H1 (cell line): ENCODE data around the gene AFF2. TPM values are rescaled to one million over a fixed set of nuclear protein-coding genes. Genes with fewer than 3 reads are reported as not detected.

Experiments used
- CTCF ChIA-PET: fragments of 300-600 bp; sonication (Branson Sonifier 250); formaldehyde crosslinking; loops from one replicate; lab custom pipeline; 2021; ENCODE audit not compliant: partially characterized antibody; lab: Charles Lee
- POLR2A ChIA-PET: fragments of 300-600 bp; sonication (Branson Sonifier 250); formaldehyde crosslinking; loops from one replicate; lab custom pipeline; 2021; ENCODE audit warnings: inconsistent platforms; ENCODE audit not compliant: partially characterized antibody; lab: Charles Lee
- DNase-seq, 2 experiments: peaks; one replicate each; pipeline versions ENCODE4 v3.0.0 to v3.0.0-alpha.2; 2010 to 2022; ENCODE audit warnings: low spot score in 2 of 2, low read depth in 1 of 2, mixed read lengths in 1 of 2
- FAIRE-seq: peaks from 2 replicates; lab custom pipeline; 2011; peaks lifted over from hg19 to GRCh38; lab: Jason Lieb, UNC
- H2AFZ ChIP-seq: 2 replicates; pipeline ENCODE4 v1.8.1; 2012; ENCODE audit warnings: low read length, inconsistent platforms
- H2AK5ac ChIP-seq: 2 replicates; pipeline ENCODE4 v1.6.1; 2013; ENCODE audit warnings: low read depth, low read length
- H2BK120ac ChIP-seq: replicated peaks from 2 replicates; pipeline ENCODE3; 2013; ENCODE audit warnings: low read depth, low read length, inconsistent platforms
- H2BK12ac ChIP-seq: 2 replicates; pipeline ENCODE4 v1.6.1; 2013; ENCODE audit warnings: low read depth, low read length
- H2BK15ac ChIP-seq: 2 replicates; pipeline ENCODE4 v1.6.1; 2013; ENCODE audit warnings: low read length
- H2BK20ac ChIP-seq: 2 replicates; pipeline ENCODE4 v1.6.1; 2013; ENCODE audit warnings: low read length
- H2BK5ac ChIP-seq: 2 replicates; pipeline ENCODE4 v1.6.1; 2013; ENCODE audit warnings: low read depth, low read length
- H3K14ac ChIP-seq: 2 replicates; pipeline ENCODE4 v1.6.1; 2013; ENCODE audit warnings: inconsistent platforms; ENCODE audit not compliant: insufficient read length
- H3K18ac ChIP-seq: 2 replicates; pipeline ENCODE4 v1.6.1; 2013; ENCODE audit warnings: low read length; ENCODE audit errors: extremely low read depth
- H3K23ac ChIP-seq: 2 replicates; pipeline ENCODE4 v1.6.1; 2013; ENCODE audit warnings: inconsistent platforms; ENCODE audit not compliant: insufficient read length
- H3K23me2 ChIP-seq: 2 replicates; pipeline ENCODE4 v1.6.1; 2013; ENCODE audit warnings: low read depth, low read length
- H3K27ac ChIP-seq: 2 replicates; pipeline ENCODE4 v1.6.1; 2011; ENCODE audit warnings: low read depth, low read length, inconsistent platforms
- H3K27me3 ChIP-seq, 4 experiments: replicated peaks in 1 of 4; 1 replicate in 1 of 4; 2 replicates in 3 of 4; pipeline versions ENCODE4 v1.6.1 to v1.8.1; 2011 to 2013; ENCODE audit warnings: low read length in 3 of 4, mild to moderate bottlenecking in 3 of 4, inconsistent platforms in 2 of 4, mixed read lengths in 2 of 4, moderate library complexity in 1 of 4; ENCODE audit not compliant: control insufficient read depth in 3 of 4, insufficient read depth in 3 of 4; ENCODE audit errors: extremely low read depth in 1 of 4
- H3K36me3 ChIP-seq, 4 experiments: 2 replicates each; pipeline versions ENCODE4 v1.6.1 to v1.8.1; 2011 to 2013; ENCODE audit warnings: mild to moderate bottlenecking in 4 of 4, low read length in 3 of 4, moderate library complexity in 2 of 4, control low read depth in 1 of 4, inconsistent platforms in 1 of 4; ENCODE audit not compliant: insufficient read depth in 4 of 4, control insufficient read depth in 2 of 4
- H3K4ac ChIP-seq: replicated peaks from 2 replicates; pipeline ENCODE3; 2013; ENCODE audit warnings: low read length, low read depth, mixed read lengths, inconsistent platforms; ENCODE audit not compliant: insufficient read length
- H3K4me1 ChIP-seq, 4 experiments: replicated peaks in 1 of 4; 1 replicate in 1 of 4; 2 replicates in 3 of 4; pipeline versions ENCODE4 v1.6.1 to v1.8.1; 2011 to 2013; ENCODE audit warnings: low read length in 3 of 4, inconsistent platforms in 2 of 4, mixed read lengths in 1 of 4; ENCODE audit not compliant: insufficient read depth in 4 of 4, control insufficient read depth in 3 of 4
- H3K4me2 ChIP-seq, 2 experiments: 2 replicates each; pipeline versions ENCODE4 v1.6.1 to v1.8.1; 2011 to 2013; ENCODE audit warnings: low read depth in 2 of 2, low read length in 2 of 2, control low read depth in 1 of 2, inconsistent platforms in 1 of 2, mild to moderate bottlenecking in 1 of 2; ENCODE audit not compliant: insufficient read depth in 1 of 2
- H3K4me3 ChIP-seq, 4 experiments: fragments of 200-600, 300-600 bp in 1 of 4; sonication (generic), shearing (Covaris generic), sonication (Bioruptor Twin) in 1 of 4; 2 replicates each; pipeline versions ENCODE4 v1.5.1 to v1.8.1; 2011 to 2016; ENCODE audit warnings: low read length in 4 of 4, low read depth in 3 of 4, control low read depth in 2 of 4, inconsistent platforms in 2 of 4, mild to moderate bottlenecking in 2 of 4, mixed read lengths in 1 of 4, moderate library complexity in 1 of 4; ENCODE audit not compliant: insufficient read depth in 2 of 4; ENCODE audit errors: extremely low read depth in 1 of 4
- H3K56ac ChIP-seq: replicated peaks from 2 replicates; pipeline ENCODE3; 2013; ENCODE audit warnings: low read depth, mild to moderate bottlenecking, mixed read lengths, low read length, inconsistent platforms; ENCODE audit not compliant: insufficient read length
- H3K79me1 ChIP-seq: 2 replicates; pipeline ENCODE4 v1.6.1; 2013; ENCODE audit warnings: low read depth, low read length, control low read depth
- H3K79me2 ChIP-seq, 2 experiments: 2 replicates each; pipeline versions ENCODE4 v1.6.1 to v1.8.1; 2012 to 2013; ENCODE audit warnings: low read length in 2 of 2, mild to moderate bottlenecking in 2 of 2, inconsistent platforms in 1 of 2; ENCODE audit not compliant: insufficient read depth in 2 of 2, control insufficient read depth in 1 of 2
- H3K9ac ChIP-seq, 4 experiments: replicated peaks in 1 of 4; 1 replicate in 1 of 4; 2 replicates in 3 of 4; pipeline versions ENCODE4 v1.6.1 to v1.8.1; 2011 to 2013; ENCODE audit warnings: low read depth in 3 of 4, low read length in 3 of 4, control low read depth in 2 of 4, mild to moderate bottlenecking in 2 of 4, moderate library complexity in 2 of 4, inconsistent platforms in 1 of 4; ENCODE audit errors: extremely low read depth in 1 of 4
- H3K9me3 ChIP-seq, 2 experiments: 2 replicates each; pipeline versions ENCODE4 v1.6.1 to v1.8.1; 2012 to 2013; ENCODE audit warnings: mild to moderate bottlenecking in 2 of 2, moderate library complexity in 2 of 2, control low read depth in 1 of 2, inconsistent platforms in 1 of 2, low read depth in 1 of 2, low read length in 1 of 2, mixed read lengths in 1 of 2; ENCODE audit not compliant: insufficient read depth in 2 of 2
- H4K20me1 ChIP-seq, 2 experiments: replicated peaks in 1 of 2; 2 replicates each; pipeline versions ENCODE3 to v1.8.1; 2011 to 2013; ENCODE audit warnings: inconsistent platforms in 2 of 2, low read length in 2 of 2, mild to moderate bottlenecking in 1 of 2; ENCODE audit not compliant: insufficient read depth in 2 of 2, control insufficient read depth in 1 of 2
- H4K5ac ChIP-seq: 2 replicates; pipeline ENCODE4 v1.6.1; 2013; ENCODE audit warnings: low read length, low read depth, mixed read lengths, inconsistent platforms; ENCODE audit not compliant: insufficient read length
- H4K8ac ChIP-seq: 2 replicates; pipeline ENCODE4 v1.8.0; 2013; ENCODE audit warnings: mild to moderate bottlenecking, moderate library complexity, low read length, inconsistent platforms; ENCODE audit not compliant: insufficient read depth; ENCODE audit errors: extremely low read depth
- H4K91ac ChIP-seq: replicated peaks from 2 replicates; pipeline ENCODE3; 2013; ENCODE audit warnings: low read length, mixed read lengths, inconsistent platforms; ENCODE audit not compliant: insufficient read length
- BRCA1 ChIP-seq: IDR thresholded peaks from 2 replicates; pipeline ENCODE4 v1.6.1; 2012; ENCODE audit warnings: low read depth, low read length, improper control_type of control experiment
- CEBPB ChIP-seq: IDR thresholded peaks from 2 replicates; pipeline ENCODE4 v1.6.1; 2012; ENCODE audit warnings: low read depth, low read length
- CHD2 ChIP-seq: IDR thresholded peaks from 2 replicates; pipeline ENCODE4 v1.6.1; 2012; ENCODE audit warnings: low read length, improper control_type of control experiment
- FOSL1 ChIP-seq: IDR thresholded peaks from 2 replicates; pipeline ENCODE4 v1.6.1; 2011; ENCODE audit warnings: mild to moderate bottlenecking, low read depth, low read length, moderate library complexity; ENCODE audit not compliant: insufficient read depth
- KDM4A ChIP-seq: IDR thresholded peaks from one replicate; pipeline ENCODE4 v1.7.1; 2012; ENCODE audit warnings: low read depth, mild to moderate bottlenecking, moderate library complexity, low read length, inconsistent platforms; ENCODE audit not compliant: severe bottlenecking
- YY1 ChIP-seq: IDR thresholded peaks from 2 replicates; pipeline ENCODE4 v1.6.1; 2011; ENCODE audit warnings: low read depth, mild to moderate bottlenecking, low read length
- WGBS, 2 experiments: shearing (Covaris generic) in 1 of 2; methylation state at CpG; one replicate each; pipeline versions ENCODE4 v1.1.6 to v1.1.7; 2013 to 2015; ENCODE audit warnings: low lambda C conversion rate in 2 of 2, mixed read lengths in 2 of 2, inconsistent platforms in 1 of 2, low coverage in 1 of 2, missing lambda C conversion rate in 1 of 2; ENCODE audit not compliant: insufficient replicate concordance in 2 of 2, insufficient coverage in 1 of 2, insufficient read length in 1 of 2; ENCODE audit errors: extremely low coverage in 1 of 2, missing lambda C conversion rate in 1 of 2; 5-methylcytosine and 5-hydroxymethylcytosine counted together
- polyA plus RNA-seq, 7 experiments: library from polyadenylated mRNA; depleted of rRNA in 3 of 7; stranded (reverse) in 5 of 7; unstranded in 2 of 7; fragments of >200 nt in 5 of 7; fragments of 200-250 nt in 2 of 7; gene quantifications; 1 replicate in 5 of 7; 2 replicates in 1 of 7; 4 replicates in 1 of 7; pipeline versions ENCODE4 v1.2.1 to v1.2.3, GENCODE V29; 2011 to 2013; ENCODE audit warnings: missing spikeins in 2 of 7, mixed read lengths in 2 of 7
- total RNA-seq: library from RNA; stranded (reverse); fragmentation: NEBNext Ultra II Directional; extraction: Animal tissue kit (Norgen Biotek cat#: 25700); gene quantifications from 2 replicates; pipeline ENCODE4 v1.2.1, GENCODE V29; 2021
- TF ChIP-seq, protein P1 (sequence below): IDR thresholded peaks from 2 replicates; pipeline ENCODE4 v1.6.1; 2012; ENCODE audit warnings: inconsistent platforms

AFF2 gene
- total and polyA plus RNA-seq, 2 of the 8 experiments (the other 6 are each of a cell fraction or from before 2014, with no cell fraction given): 2.0 to 7.3 TPM

DNA sequence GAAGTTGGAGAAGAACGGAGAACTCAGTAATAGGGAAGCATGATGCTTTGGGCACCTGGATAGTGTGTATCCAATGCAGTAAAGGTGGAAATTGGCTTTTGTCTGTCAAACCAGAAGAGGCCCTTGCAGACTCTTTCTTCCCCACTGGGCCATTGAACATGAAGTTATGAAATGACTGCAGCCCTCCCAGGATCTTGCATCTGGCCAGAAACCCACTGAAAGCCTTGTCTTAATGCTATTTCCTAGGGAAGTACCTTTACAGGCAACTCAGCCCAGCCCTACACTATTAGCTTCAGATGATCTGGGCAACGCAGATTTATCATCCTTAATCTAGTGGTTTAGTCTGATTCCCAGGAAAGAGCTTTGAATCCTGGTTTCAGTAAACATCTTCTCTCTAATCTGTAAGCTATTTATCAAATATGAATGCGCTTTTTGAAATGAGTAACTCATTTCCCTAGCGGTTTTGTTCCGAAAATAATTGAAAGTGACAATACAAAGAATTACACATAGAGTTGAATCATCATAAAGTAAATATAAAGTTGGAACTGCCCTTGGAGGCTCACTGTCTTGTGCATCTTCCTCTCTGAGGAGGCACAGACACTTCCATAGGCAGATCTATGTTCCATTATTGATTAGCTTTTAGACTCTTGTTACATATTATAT, 540.6 kb downstream of the AFF2 start:
- H3K4me3 ChIP-seq: no peak overlapping the region
- no peak overlapping the region for H2BK12ac ChIP-seq
- no peak for TF ChIP-seq BRCA1
- TF ChIP-seq FOSL1: no peak
- TF ChIP-seq YY1: no peak
- no peak for TF ChIP-seq KDM4A
- no peak for TF ChIP-seq CEBPB
- no peak for TF ChIP-seq CHD2
- TF ChIP-seq, protein P1, sequence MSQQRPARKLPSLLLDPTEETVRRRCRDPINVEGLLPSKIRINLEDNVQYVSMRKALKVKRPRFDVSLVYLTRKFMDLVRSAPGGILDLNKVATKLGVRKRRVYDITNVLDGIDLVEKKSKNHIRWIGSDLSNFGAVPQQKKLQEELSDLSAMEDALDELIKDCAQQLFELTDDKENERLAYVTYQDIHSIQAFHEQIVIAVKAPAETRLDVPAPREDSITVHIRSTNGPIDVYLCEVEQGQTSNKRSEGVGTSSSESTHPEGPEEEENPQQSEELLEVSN: no peak
- no peaks in the 10 kb centered on the region for H3K9me3 ChIP-seq
- H2AFZ ChIP-seq: no peak overlapping the region
- no peak overlapping the region for H2BK120ac ChIP-seq
- ChIA-PET CTCF (interaction anchor here (1.6 kb wide), 1 partner anchor 24 kb away, joined by 3 read pairs; no protein-coding TSS in a partner anchor), POLR2A (no interaction called here)
- WGBS, 2 experiments: 97% methylated on average over 5 of the region's 5 CpGs; no CpG with 5 or more reads in 1 of the 2 experiments
- no peak overlapping the region for H3K4me2 ChIP-seq
- no peak overlapping the region for H2BK20ac ChIP-seq
- no peak overlapping the region for H2BK15ac ChIP-seq
- no peak overlapping the region for H2BK5ac ChIP-seq
- no peak overlapping the region for H4K8ac ChIP-seq
- no peak overlapping the region for H3K23ac ChIP-seq
- no peak overlapping the region for H3K18ac ChIP-seq
- H3K9ac ChIP-seq: no peak overlapping the region
- no peaks in the 10 kb centered on the region for H3K23me2 ChIP-seq
- DNase-seq (no peak), FAIRE-seq (no peak)
- no peaks in the 10 kb centered on the region for H3K27me3 ChIP-seq
- no peak overlapping the region for H4K5ac ChIP-seq
- no peaks in the 10 kb centered on the region for H3K79me2 ChIP-seq
- H3K4ac ChIP-seq: no peak overlapping the region
- H3K56ac ChIP-seq: no peak overlapping the region
- no peaks in the 10 kb centered on the region for H4K20me1 ChIP-seq
- H2AK5ac ChIP-seq: no peak overlapping the region
- H3K14ac ChIP-seq: no peak overlapping the region
- H3K79me1 ChIP-seq: no peaks in the 10 kb centered on the region
- no peak overlapping the region for H4K91ac ChIP-seq
- H3K36me3 ChIP-seq: no peaks in the 10 kb centered on the region
- no peaks in the 10 kb centered on the region for H3K4me1 ChIP-seq
- H3K27ac ChIP-seq: no peak overlapping the region
